ENCODE data around the gene RNU6-9.

DNA sequence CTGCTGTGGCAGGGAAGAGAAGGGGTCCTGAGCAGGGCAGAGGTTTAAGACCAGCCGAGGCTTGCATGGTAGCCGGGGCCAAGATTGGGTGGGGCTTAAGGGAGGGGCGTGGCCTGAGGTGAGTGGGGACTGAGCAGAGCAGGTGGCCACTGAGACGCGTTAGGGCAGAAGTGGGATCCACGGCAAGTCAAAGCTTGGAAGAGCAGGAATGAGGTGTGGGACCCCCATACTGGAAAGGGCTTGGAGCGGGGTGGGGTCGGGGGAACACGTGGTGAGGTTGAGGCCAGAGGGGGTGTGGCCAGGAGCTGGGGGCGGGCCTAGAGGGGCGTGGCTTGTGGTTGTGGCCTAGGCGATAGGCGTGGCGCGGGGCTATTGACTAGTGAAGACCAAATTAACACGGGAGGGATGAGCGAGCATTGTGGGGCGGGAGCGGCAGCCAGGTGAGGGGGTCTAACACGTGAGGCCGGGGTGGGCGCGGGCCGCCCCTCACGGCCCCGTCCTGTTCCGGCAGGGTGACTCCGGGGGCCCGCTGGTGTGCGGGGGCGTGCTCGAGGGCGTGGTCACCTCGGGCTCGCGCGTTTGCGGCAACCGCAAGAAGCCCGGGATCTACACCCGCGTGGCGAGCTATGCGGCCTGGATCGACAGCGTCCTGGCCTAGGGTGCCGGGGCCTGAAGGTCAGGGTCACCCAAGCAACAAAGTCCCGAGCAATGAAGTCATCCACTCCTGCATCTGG, 30.5 kb upstream of the RNU6-9 start:
- TF ChIP-seq, protein P1, sequence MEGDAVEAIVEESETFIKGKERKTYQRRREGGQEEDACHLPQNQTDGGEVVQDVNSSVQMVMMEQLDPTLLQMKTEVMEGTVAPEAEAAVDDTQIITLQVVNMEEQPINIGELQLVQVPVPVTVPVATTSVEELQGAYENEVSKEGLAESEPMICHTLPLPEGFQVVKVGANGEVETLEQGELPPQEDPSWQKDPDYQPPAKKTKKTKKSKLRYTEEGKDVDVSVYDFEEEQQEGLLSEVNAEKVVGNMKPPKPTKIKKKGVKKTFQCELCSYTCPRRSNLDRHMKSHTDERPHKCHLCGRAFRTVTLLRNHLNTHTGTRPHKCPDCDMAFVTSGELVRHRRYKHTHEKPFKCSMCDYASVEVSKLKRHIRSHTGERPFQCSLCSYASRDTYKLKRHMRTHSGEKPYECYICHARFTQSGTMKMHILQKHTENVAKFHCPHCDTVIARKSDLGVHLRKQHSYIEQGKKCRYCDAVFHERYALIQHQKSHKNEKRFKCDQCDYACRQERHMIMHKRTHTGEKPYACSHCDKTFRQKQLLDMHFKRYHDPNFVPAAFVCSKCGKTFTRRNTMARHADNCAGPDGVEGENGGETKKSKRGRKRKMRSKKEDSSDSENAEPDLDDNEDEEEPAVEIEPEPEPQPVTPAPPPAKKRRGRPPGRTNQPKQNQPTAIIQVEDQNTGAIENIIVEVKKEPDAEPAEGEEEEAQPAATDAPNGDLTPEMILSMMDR (IDR thresholded peaks at IDR 0.05; ENCODE audit: insufficient read depth, low read length, poor library complexity, severe bottlenecking), result no peak
- no peak for TF ChIP-seq EZH2phosphoT487 (conservative IDR thresholded peaks at IDR 0.05; ENCODE audit: low read length)
